Erythroblast (primary cell): ENCODE measurements around the gene DHRS13.

Experiments
- GATA1 ChIP-seq: IDR thresholded peaks from 2 replicates; pipeline ENCODE4 v1.6.1; 2011; ENCODE audit warnings: low read depth, mild to moderate bottlenecking, control low read depth, low read length, moderate library complexity
- POLR2A ChIP-seq: IDR thresholded peaks from 2 replicates; pipeline ENCODE4 v1.6.1; 2011; ENCODE audit warnings: mild to moderate bottlenecking, low read length

DNA sequence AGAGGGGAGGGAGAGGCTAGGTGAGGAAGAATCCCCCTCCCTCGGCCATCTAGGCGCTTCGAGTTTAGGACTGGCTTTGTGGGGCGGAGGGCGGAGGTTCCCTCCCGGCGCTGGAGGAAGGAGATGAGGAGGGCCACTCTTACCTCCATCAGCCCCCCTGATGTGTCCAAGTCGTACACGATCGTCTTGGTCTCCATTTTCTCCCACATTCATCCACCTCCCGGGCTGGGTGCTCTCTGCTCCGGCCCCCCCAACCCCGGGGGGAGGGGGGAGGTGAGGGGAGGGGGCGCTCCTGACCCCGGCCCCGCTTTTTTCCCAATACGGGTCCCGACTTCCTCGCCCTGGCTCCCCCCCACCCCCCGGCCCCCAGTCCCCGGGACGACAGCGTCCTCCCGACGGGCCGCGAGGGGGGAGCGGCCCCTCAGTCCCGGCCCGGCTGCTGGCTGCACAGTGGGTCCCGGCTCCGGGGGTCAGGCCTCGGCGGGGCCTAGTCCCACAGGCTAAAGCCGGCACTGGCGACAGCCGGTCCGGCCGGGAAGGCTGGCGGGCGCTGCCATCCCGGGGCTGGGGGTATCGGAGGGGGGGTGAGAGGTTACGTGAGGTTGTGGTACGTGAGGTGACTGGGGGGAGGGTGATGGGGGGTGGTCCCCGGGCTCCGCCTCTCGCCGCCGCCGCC is 48.0 kb upstream of the DHRS13 start:
- TF ChIP-seq POLR2A (no peak), GATA1 (no peak)
